Measurements from ENCODE around the gene IDH3A.

DNA sequence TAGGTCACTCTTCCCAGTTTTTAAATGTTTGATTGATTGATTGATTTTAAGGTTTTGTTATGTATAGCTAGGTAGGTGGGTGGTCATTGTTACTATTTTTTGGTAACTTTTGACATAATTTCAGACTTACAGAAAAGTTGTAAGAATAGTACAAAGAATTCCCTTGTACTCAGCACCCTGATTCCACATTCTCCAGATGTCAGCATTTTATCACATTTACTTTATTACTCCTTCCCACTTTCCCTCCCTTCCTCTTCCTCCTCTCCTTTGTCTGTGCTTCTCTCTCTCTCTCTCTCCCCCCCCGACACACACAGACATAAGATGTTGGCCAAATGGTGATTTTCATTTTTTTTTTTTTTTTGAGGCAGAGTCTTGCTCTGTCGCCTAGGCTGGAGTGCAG is 14.8 kb downstream of the IDH3A start:
- TF ChIP-seq, protein P1, sequence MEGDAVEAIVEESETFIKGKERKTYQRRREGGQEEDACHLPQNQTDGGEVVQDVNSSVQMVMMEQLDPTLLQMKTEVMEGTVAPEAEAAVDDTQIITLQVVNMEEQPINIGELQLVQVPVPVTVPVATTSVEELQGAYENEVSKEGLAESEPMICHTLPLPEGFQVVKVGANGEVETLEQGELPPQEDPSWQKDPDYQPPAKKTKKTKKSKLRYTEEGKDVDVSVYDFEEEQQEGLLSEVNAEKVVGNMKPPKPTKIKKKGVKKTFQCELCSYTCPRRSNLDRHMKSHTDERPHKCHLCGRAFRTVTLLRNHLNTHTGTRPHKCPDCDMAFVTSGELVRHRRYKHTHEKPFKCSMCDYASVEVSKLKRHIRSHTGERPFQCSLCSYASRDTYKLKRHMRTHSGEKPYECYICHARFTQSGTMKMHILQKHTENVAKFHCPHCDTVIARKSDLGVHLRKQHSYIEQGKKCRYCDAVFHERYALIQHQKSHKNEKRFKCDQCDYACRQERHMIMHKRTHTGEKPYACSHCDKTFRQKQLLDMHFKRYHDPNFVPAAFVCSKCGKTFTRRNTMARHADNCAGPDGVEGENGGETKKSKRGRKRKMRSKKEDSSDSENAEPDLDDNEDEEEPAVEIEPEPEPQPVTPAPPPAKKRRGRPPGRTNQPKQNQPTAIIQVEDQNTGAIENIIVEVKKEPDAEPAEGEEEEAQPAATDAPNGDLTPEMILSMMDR (IDR thresholded peaks at IDR 0.05), result no peak
- TF ChIP-seq POLR2A (IDR thresholded peaks at IDR 0.05), result no peak
